ENCODE results near the gene CSF1. TPM values are rescaled to one million over a fixed set of nuclear protein-coding genes. Genes with fewer than 3 reads are reported as not detected.

The CSF1 gene
- total and polyA plus RNA-seq, 7 donors = 3.0 to 118 (median 21.8) TPM

DNA sequence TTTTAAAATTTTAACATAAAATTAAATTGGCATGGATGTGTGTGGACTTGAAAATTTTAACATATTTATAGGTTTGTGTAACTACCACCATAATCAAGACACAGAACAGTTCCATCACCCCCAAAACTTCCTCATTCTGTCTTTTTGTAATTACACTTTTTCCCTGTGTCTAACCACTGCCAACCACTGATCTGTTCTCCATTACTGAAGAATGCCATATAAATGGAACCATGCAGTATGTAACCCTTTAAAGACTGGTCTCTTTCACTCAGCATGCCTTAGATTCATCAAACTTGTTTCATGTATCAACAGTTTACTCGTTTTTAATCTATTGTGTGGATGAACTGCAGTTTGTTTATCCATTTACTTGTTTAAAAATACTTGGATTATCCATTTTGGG lies 60.9 kb downstream of the CSF1 start:
- intact Hi-C loops (cut with DNase I) = no loop called here
- no peaks in the 10 kb centered on the region for H3K27me3 ChIP-seq
- no peak for DNase-seq
- 36 to 58% methylated on average over 1 of the region's 1 CpG for WGBS, 2 donors
- no peak overlapping the region for H3K4me3 ChIP-seq
- no peaks in the 10 kb centered on the region for H3K36me3 ChIP-seq
- no peak overlapping the region for H3K27ac ChIP-seq
- H3K9me3 ChIP-seq = peaks cover 0 to 2% (median 0%) of the 10 kb centered on the region in 4 donors
- TF ChIP-seq POLR2AphosphoS5 (IDR thresholded peaks at IDR 0.05) (no peak), POLR2A (IDR thresholded peaks at IDR 0.05) (no peak), EP300 (IDR thresholded peaks at IDR 0.05) (no peak)
- TF ChIP-seq, protein P1, sequence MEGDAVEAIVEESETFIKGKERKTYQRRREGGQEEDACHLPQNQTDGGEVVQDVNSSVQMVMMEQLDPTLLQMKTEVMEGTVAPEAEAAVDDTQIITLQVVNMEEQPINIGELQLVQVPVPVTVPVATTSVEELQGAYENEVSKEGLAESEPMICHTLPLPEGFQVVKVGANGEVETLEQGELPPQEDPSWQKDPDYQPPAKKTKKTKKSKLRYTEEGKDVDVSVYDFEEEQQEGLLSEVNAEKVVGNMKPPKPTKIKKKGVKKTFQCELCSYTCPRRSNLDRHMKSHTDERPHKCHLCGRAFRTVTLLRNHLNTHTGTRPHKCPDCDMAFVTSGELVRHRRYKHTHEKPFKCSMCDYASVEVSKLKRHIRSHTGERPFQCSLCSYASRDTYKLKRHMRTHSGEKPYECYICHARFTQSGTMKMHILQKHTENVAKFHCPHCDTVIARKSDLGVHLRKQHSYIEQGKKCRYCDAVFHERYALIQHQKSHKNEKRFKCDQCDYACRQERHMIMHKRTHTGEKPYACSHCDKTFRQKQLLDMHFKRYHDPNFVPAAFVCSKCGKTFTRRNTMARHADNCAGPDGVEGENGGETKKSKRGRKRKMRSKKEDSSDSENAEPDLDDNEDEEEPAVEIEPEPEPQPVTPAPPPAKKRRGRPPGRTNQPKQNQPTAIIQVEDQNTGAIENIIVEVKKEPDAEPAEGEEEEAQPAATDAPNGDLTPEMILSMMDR (IDR thresholded peaks at IDR 0.05) = no peak
- H3K4me1 ChIP-seq = no peaks in the 10 kb centered on the region

DNA sequence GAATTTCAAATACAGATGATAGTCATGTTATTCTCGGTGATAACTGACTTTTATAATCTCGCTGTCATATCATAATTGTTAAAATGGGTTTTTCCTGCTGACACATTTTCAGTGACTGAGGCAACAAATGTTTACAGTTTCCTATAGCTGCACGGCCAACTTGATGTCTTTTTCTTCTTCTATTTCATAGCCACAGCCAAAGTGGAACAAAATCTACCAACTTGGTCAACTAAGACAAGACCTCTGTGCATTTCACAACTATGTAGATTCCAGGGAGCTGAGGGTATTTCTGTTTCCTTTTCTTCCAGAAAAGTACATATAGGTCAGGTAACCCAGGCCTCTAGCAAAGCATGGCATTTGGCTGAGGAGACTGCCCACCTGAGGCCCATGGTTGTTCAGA lies 63.5 kb downstream of the CSF1 start:
- WGBS, 2 donors = 90% methylated on average over 3 of the region's 3 CpGs

DNA sequence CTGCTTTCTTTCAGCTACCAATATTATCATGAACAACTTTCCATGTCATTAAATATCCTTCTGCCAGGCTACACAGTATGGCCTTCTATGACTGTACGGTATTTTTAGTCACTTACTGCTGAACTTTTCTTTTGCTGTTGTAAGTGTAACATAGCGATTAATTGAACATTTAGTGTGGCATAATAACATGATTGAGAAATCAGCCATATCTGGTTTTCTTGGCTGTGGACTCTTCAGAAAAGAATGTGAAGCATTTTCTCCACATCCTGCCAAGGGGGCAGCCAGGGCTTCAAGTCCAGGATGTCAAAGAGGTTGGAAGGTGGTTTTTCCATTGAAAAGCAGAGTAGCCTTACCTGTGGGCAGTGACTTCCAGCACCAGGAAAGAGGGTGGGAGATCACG lies 65.1 kb downstream of the CSF1 start:
- WGBS, 2 donors = 91 to 93% methylated on average over 3 of the region's 3 CpGs
- no peak overlapping the region for H3K27ac ChIP-seq
- TF ChIP-seq EP300 (IDR thresholded peaks at IDR 0.05) (no peak), POLR2AphosphoS5 (IDR thresholded peaks at IDR 0.05) (no peak), POLR2A (IDR thresholded peaks at IDR 0.05) (no peak)
- TF ChIP-seq, protein P1 (IDR thresholded peaks at IDR 0.05) = no peak
- no peak overlapping the region for H3K4me3 ChIP-seq
- intact Hi-C loops (cut with DNase I) = no loop called here
- H3K36me3 ChIP-seq = no peaks in the 10 kb centered on the region
- no peaks in the 10 kb centered on the region for H3K27me3 ChIP-seq
- H3K9me3 ChIP-seq = no peaks in the 10 kb centered on the region
- no peak for DNase-seq
- peaks cover 0 to 19% (median 16%) of the 10 kb centered on the region in 4 donors for H3K4me1 ChIP-seq

More for the DNA sequence above, 63.5 kb downstream of the CSF1 start:
- H3K4me3 ChIP-seq = no peak overlapping the region
- no peaks in the 10 kb centered on the region for H3K27me3 ChIP-seq
- intact Hi-C loops (cut with DNase I) = no loop called here
- H3K9me3 ChIP-seq = peaks cover 0 to 2% (median 0%) of the 10 kb centered on the region in 4 donors
- no peak overlapping the region for H3K27ac ChIP-seq
- peaks cover 0 to 4% (median 3%) of the 10 kb centered on the region in 4 donors for H3K4me1 ChIP-seq
- TF ChIP-seq POLR2A (IDR thresholded peaks at IDR 0.05) (no peak), EP300 (IDR thresholded peaks at IDR 0.05) (no peak), POLR2AphosphoS5 (IDR thresholded peaks at IDR 0.05) (no peak)
- TF ChIP-seq, protein P1 (IDR thresholded peaks at IDR 0.05) = no peak
- no peak for DNase-seq
- H3K36me3 ChIP-seq = no peaks in the 10 kb centered on the region

DNA sequence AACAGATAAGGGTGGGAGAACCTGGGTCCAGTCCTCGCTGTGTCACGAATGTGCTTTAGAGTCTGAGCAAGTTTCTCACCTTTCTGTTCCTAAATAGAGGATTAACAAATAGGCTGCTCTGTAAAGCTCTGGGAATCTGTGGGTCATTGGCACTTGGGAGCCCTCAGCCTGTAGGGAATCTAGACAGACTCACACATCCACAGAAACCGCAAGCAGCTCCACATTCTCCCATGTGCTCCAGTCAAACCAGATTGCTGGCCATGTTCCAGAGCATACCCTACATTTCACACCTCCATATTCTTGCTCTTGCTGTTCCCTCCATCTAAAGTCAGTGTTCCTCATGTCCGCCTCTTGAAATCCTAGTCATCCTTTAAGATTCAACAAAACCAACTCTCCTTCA lies 66.1 kb downstream of the CSF1 start:
- H3K4me3 ChIP-seq = no peak overlapping the region
- H3K27ac ChIP-seq = no peak overlapping the region
- 98% methylated on average over 4 of the region's 4 CpGs for WGBS, 2 donors

More for the DNA sequence above, 66.1 kb downstream of the CSF1 start:
- DNase-seq = no peak
- Histone ChIP-seq H3K4me1 (peaks cover 0 to 24% (median 19%) of the 10 kb centered on the region in 4 donors), H3K36me3 (no peaks in the 10 kb centered on the region), H3K27me3 (no peaks in the 10 kb centered on the region), H3K9me3 (no peaks in the 10 kb centered on the region)
- intact Hi-C loops (cut with DNase I) = no loop called here
- TF ChIP-seq POLR2AphosphoS5 (IDR thresholded peaks at IDR 0.05) (no peak), POLR2A (IDR thresholded peaks at IDR 0.05) (no peak), EP300 (IDR thresholded peaks at IDR 0.05) (no peak)
- TF ChIP-seq, protein P1 (IDR thresholded peaks at IDR 0.05) = no peak
